Measurements from ENCODE around the gene EVC. TPM values are rescaled to one million over a fixed set of nuclear protein-coding genes. Genes with fewer than 3 reads are reported as not detected.

The EVC gene
- total RNA-seq, 2 experiments from 2014 or later = 0.70 to 1.5 TPM

DNA sequence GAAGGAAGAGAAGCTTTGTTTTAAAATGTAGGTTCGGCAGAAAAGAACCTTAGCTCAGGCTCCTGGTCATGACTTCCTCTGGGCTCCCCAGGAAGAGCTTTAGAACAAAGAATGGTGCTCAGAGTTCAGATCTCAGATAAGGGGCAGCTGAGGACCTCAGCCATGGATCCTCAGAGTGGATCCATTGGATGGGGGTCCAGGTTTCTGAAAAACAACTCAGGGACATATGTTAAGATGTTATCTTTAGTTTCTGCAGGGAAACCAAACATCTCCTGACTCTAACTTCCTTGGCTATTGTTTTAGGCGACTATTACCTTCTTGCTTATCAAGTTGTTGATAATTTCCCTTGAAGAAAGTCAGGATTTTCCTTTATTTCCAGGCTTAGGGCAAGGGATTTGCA lies 5.4 kb downstream of the EVC start:
- H3K36me3 ChIP-seq (ENCODE audit: insufficient read depth, low read length) = no peaks in the 10 kb centered on the region
- no peak for DNase-seq
- no peaks in the 10 kb centered on the region for H3K4me1 Mint-ChIP-seq (ENCODE audit: low read depth)
- TF ChIP-seq, protein P1, sequence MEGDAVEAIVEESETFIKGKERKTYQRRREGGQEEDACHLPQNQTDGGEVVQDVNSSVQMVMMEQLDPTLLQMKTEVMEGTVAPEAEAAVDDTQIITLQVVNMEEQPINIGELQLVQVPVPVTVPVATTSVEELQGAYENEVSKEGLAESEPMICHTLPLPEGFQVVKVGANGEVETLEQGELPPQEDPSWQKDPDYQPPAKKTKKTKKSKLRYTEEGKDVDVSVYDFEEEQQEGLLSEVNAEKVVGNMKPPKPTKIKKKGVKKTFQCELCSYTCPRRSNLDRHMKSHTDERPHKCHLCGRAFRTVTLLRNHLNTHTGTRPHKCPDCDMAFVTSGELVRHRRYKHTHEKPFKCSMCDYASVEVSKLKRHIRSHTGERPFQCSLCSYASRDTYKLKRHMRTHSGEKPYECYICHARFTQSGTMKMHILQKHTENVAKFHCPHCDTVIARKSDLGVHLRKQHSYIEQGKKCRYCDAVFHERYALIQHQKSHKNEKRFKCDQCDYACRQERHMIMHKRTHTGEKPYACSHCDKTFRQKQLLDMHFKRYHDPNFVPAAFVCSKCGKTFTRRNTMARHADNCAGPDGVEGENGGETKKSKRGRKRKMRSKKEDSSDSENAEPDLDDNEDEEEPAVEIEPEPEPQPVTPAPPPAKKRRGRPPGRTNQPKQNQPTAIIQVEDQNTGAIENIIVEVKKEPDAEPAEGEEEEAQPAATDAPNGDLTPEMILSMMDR (IDR thresholded peaks at IDR 0.05) = no peak
- H3K9me3 Mint-ChIP-seq = peaks cover 5% of the 10 kb centered on the region
- ChIA-PET CTCF (no interaction called here), POLR2A (no interaction called here)
- peaks cover 7 to 26% of the 10 kb centered on the region in 2 experiments for H3K9me3 ChIP-seq (ENCODE audit: control insufficient read depth in 1 of 2, insufficient read depth in 1 of 2, low read length in 2 of 2)
- ATAC-seq (ENCODE audit: poor library complexity) = no peak
- H3K4me3 Mint-ChIP-seq = no peak overlapping the region
- no peaks in the 10 kb centered on the region for H3K4me1 ChIP-seq (ENCODE audit: insufficient read depth, low read length)
- no peak overlapping the region for H3K27ac Mint-ChIP-seq
- intact Hi-C loops (cut with DNase I, micrococcal nuclease) = no loop called here
- H3K27me3 ChIP-seq (ENCODE audit: control insufficient read depth in 1 of 2, insufficient read depth in 2 of 2, low read length in 2 of 2) = peaks cover 4 to 11% of the 10 kb centered on the region in 2 experiments
- H3K36me3 Mint-ChIP-seq (ENCODE audit: low read depth) = no peaks in the 10 kb centered on the region
- H3K4me3 ChIP-seq (ENCODE audit: low read length) = no peak overlapping the region
- H3K27ac ChIP-seq (ENCODE audit: low read depth in 1 of 2, low read length in 2 of 2) = no peak overlapping the region
- H3K27me3 Mint-ChIP-seq = peaks cover 28% of the 10 kb centered on the region

DNA sequence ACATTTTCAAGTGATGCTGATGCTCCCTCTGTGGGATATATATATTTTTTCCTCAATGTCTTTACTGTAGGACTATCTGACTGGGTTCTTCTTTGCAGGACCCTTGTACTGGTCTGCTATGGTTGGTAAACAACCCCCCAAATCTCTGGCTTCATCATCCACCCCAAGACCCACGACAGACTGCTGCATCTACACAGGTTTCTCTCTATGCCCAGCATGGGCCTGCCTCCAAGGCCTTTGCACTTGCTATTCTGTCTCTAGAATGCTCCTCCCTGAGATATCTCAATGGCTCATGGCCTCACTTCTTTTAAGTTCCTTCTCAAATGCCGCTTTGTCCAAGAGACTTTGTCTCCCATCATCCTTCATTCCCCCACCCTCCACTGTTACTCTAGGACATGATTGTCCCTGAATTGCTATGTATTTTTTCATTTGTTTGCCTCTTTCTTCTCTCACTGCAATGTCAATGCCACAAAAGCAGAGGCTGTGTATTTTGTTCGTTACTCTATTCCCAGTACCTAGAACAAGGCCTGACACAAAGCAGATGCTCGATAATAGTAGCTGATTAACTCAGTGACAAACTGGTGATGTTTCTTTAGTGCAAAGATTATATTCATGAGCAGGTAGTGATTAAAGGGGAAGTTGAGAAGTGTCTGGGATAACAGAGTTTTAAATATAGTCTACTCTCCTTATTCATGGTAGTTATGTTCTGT lies 6.6 kb downstream of the EVC start:
- TF ChIP-seq, protein P1 (IDR thresholded peaks at IDR 0.05) = no peak
- H3K27me3 Mint-ChIP-seq = peaks cover 18% of the 10 kb centered on the region
- no peak overlapping the region for H3K4me3 ChIP-seq (ENCODE audit: low read length)
- H3K4me1 Mint-ChIP-seq (ENCODE audit: low read depth) = no peaks in the 10 kb centered on the region
- ATAC-seq (ENCODE audit: poor library complexity) = no peak
- CTCF ChIA-PET = no interaction called here
- peaks cover 7 to 22% of the 10 kb centered on the region in 2 experiments for H3K9me3 ChIP-seq (ENCODE audit: control insufficient read depth in 1 of 2, insufficient read depth in 1 of 2, low read length in 2 of 2)
- no peaks in the 10 kb centered on the region for H3K27me3 ChIP-seq (ENCODE audit: control insufficient read depth in 1 of 2, insufficient read depth in 2 of 2, low read length in 2 of 2)
- H3K27ac ChIP-seq (ENCODE audit: low read depth in 1 of 2, low read length in 2 of 2) = no peak overlapping the region
- no peaks in the 10 kb centered on the region for H3K36me3 Mint-ChIP-seq (ENCODE audit: low read depth)
- H3K36me3 ChIP-seq (ENCODE audit: insufficient read depth, low read length) = no peaks in the 10 kb centered on the region
- H3K4me3 Mint-ChIP-seq = no peak overlapping the region
- intact Hi-C loops (cut with DNase I, micrococcal nuclease) = no loop called here
- H3K27ac Mint-ChIP-seq = no peak overlapping the region
- H3K9me3 Mint-ChIP-seq = peaks cover 5% of the 10 kb centered on the region
- POLR2A ChIA-PET = no interaction called here
- no peak for DNase-seq
- H3K4me1 ChIP-seq (ENCODE audit: insufficient read depth, low read length) = no peaks in the 10 kb centered on the region

DNA sequence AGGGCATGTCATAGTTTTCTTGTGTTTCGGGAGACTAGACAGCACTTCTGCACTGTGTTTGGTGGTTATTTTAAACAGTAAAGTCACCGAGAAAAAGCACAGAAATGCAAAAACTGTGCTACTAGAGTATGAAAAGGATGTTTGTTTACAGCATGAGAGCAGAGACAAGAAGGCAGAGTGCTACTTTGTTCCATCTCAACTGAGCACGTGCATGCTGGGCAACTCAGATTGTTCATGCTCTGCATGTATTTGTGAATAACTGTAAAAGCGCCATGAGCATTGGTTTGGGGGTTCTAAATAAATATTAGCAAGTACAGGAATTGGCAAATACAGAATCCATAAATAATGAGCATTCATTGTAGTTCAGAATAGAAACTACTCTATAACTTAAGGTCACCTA lies 7.4 kb downstream of the EVC start:
- ATAC-seq (ENCODE audit: poor library complexity) (no peak), DNase-seq (no peak)
- H3K27ac Mint-ChIP-seq = no peak overlapping the region
- Histone ChIP-seq H3K9me3 (ENCODE audit: control insufficient read depth in 1 of 2, insufficient read depth in 1 of 2, low read length in 2 of 2) (peaks cover 7 to 17% of the 10 kb centered on the region in 2 experiments), H3K27me3 (ENCODE audit: control insufficient read depth in 1 of 2, insufficient read depth in 2 of 2, low read length in 2 of 2) (no peaks in the 10 kb centered on the region), H3K27ac (ENCODE audit: low read depth in 1 of 2, low read length in 2 of 2) (no peak overlapping the region), H3K4me1 (ENCODE audit: insufficient read depth, low read length) (no peaks in the 10 kb centered on the region), H3K36me3 (ENCODE audit: insufficient read depth, low read length) (no peaks in the 10 kb centered on the region), H3K4me3 (ENCODE audit: low read length) (no peak overlapping the region)
- ChIA-PET CTCF (no interaction called here), POLR2A (no interaction called here)
- no peaks in the 10 kb centered on the region for H3K36me3 Mint-ChIP-seq (ENCODE audit: low read depth)
- no peaks in the 10 kb centered on the region for H3K4me1 Mint-ChIP-seq (ENCODE audit: low read depth)
- H3K27me3 Mint-ChIP-seq = peaks cover 15% of the 10 kb centered on the region
- H3K4me3 Mint-ChIP-seq = no peak overlapping the region
- peaks cover 5% of the 10 kb centered on the region for H3K9me3 Mint-ChIP-seq
- TF ChIP-seq, protein P1 (IDR thresholded peaks at IDR 0.05) = no peak
- intact Hi-C loops (cut with DNase I, micrococcal nuclease) = no loop called here
